ENCODE measurements around the gene EXOC6B. TPM values are rescaled to one million over a fixed set of nuclear protein-coding genes. Genes with fewer than 3 reads are reported as not detected.

EXOC6B gene
- total and polyA plus RNA-seq, 10 of the 15 experiments (the other 5 are each of a cell fraction or from before 2014, with no cell fraction given) = 0.23 to 2.2 (median 1.2) TPM

GRCh38 chr2:72153026-72153791, 672.6 kb downstream of the EXOC6B start:
- WGBS (ENCODE audit: insufficient coverage, insufficient replicate concordance, low lambda C conversion rate, missing lambda C conversion rate) = 47% methylated on average over 18 of the region's 18 CpGs
- no TSS peak for BruUV-seq (replicated peaks)

More at GRCh38 chr2:72153026-72153791, 672.6 kb downstream of the EXOC6B start:
- Histone ChIP-seq H3K36me3 (ENCODE audit: control insufficient read depth in 2 of 2, insufficient read depth in 2 of 2, low read length in 1 of 2) (no peaks in the 10 kb centered on the region), H3K9me3 (replicated peaks; ENCODE audit: control insufficient read depth, insufficient read depth, low read length) (no peaks in the 10 kb centered on the region), H3K27me3 (replicated peaks in 1 of 2; ENCODE audit: control insufficient read depth in 2 of 2, insufficient read depth in 2 of 2, low read length in 1 of 2) (peaks cover 8 to 16% of the 10 kb centered on the region in 2 experiments; a peak in 3 of 4 replicates), H3K4me2 (ENCODE audit: control insufficient read depth, insufficient read depth) (no peak overlapping the region), H4K20me1 (ENCODE audit: control insufficient read depth, insufficient read depth) (no peaks in the 10 kb centered on the region), H3K9ac (ENCODE audit: control insufficient read depth, insufficient read depth, low read length) (no peak overlapping the region), H3K27ac (ENCODE audit: control insufficient read depth, insufficient read depth) (no peak overlapping the region), H2AFZ (ENCODE audit: control insufficient read depth, low read depth, low read length) (no peak overlapping the region), H3K79me2 (ENCODE audit: control insufficient read depth, insufficient read depth, low read length) (no peaks in the 10 kb centered on the region), H3K4me1 (ENCODE audit: control insufficient read depth, insufficient read depth, low read length) (no peaks in the 10 kb centered on the region), H3K4me3 (no peak overlapping the region)
- intact Hi-C loops (cut with micrococcal nuclease; ENCODE audit: unreplicated experiment) (loop anchor here (5.0 kb wide), 1 partner anchor 621 kb away; no protein-coding TSS in a partner anchor), in situ Hi-C loops (cut with MboI) (loop anchor here (5.0 kb wide), 1 partner anchor 606 kb away; no protein-coding TSS in a partner anchor)
- ChIA-PET POLR2A (no interaction called here), CTCF (interaction anchor here (0.5 to 3.6 kb wide), 2 partner anchors 229 to 1540 kb away, joined by 3 to 28 read pairs; no protein-coding TSS in a partner anchor), RAD21 (ENCODE audit: unreplicated experiment) (interaction anchor here (0.9 to 1.3 kb wide), 2 partner anchors 426 to 607 kb away, joined by 3 read pairs; no protein-coding TSS in a partner anchor), SMC1A (ENCODE audit: uncharacterized antibody, unreplicated experiment) (no interaction called here)
- FAIRE-seq (no peak), ATAC-seq (no peak), DNase-seq (ENCODE audit: low read depth, low spot score) (no peak)
- TF ChIP-seq MTA3 (IDR thresholded peaks at IDR 0.05; ENCODE audit: borderline replicate concordance, low read length) (no peak), PML (IDR thresholded peaks at IDR 0.05; ENCODE audit: low read length) (no peak), SMARCA5 (IDR thresholded peaks at IDR 0.05) (no peak), EP300 (IDR thresholded peaks at IDR 0.05; ENCODE audit: borderline replicate concordance in 1 of 2, control insufficient read depth in 1 of 2, low read depth in 2 of 2, low read length in 2 of 2) (no peak), RBBP5 (conservative IDR thresholded peaks at IDR 0.05) (no peak), TCF12 (IDR thresholded peaks at IDR 0.05; ENCODE audit: low read depth, low read length) (no peak), EZH2 (IDR thresholded peaks at IDR 0.05; ENCODE audit: borderline replicate concordance, control insufficient read depth, low read depth, low read length) (no peak), ZBTB11 (CRISPR knock-in tag; IDR thresholded peaks at IDR 0.05) (no peak), NRF1 (conservative IDR thresholded peaks at IDR 0.05; ENCODE audit: low read depth, low read length) (no peak), KDM1A (IDR thresholded peaks at IDR 0.05; ENCODE audit: borderline replicate concordance) (no peak), CTCF (IDR thresholded peaks at IDR 0.05 in 2 of 3, conservative IDR thresholded peaks at IDR 0.05 in 1 of 3; ENCODE audit: control insufficient read depth in 2 of 3, extremely low read depth in 1 of 3, insufficient read depth in 1 of 3, low read depth in 3 of 3, low read length in 3 of 3) (no peak)

Data from GM12878 (cell line).